GM12872 (cell line): Measurements from ENCODE around the gene B4GALT2.
A peak's percentile ranks its signal among the peaks of the same experiment; 100 is the strongest.

Source experiments
- TF ChIP-seq, protein P1 (sequence below): IDR thresholded peaks from 3 replicates; pipeline ENCODE4 v1.5.1; 2011; ENCODE audit warnings: low read depth, mild to moderate bottlenecking, low read length, moderate library complexity; ENCODE audit not compliant: insufficient read depth

B4GALT2 gene

GRCh38 chr1:43991476-43992231 lies 12.6 kb downstream of the B4GALT2 start, which contains the start of gene CCDC24:
TSS of gene CCDC24 (plus strand) at chr1:43991599. CDS start at chr1:43991879, 280 bp downstream.
- TF ChIP-seq, protein P1, sequence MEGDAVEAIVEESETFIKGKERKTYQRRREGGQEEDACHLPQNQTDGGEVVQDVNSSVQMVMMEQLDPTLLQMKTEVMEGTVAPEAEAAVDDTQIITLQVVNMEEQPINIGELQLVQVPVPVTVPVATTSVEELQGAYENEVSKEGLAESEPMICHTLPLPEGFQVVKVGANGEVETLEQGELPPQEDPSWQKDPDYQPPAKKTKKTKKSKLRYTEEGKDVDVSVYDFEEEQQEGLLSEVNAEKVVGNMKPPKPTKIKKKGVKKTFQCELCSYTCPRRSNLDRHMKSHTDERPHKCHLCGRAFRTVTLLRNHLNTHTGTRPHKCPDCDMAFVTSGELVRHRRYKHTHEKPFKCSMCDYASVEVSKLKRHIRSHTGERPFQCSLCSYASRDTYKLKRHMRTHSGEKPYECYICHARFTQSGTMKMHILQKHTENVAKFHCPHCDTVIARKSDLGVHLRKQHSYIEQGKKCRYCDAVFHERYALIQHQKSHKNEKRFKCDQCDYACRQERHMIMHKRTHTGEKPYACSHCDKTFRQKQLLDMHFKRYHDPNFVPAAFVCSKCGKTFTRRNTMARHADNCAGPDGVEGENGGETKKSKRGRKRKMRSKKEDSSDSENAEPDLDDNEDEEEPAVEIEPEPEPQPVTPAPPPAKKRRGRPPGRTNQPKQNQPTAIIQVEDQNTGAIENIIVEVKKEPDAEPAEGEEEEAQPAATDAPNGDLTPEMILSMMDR = no peak

DNA sequence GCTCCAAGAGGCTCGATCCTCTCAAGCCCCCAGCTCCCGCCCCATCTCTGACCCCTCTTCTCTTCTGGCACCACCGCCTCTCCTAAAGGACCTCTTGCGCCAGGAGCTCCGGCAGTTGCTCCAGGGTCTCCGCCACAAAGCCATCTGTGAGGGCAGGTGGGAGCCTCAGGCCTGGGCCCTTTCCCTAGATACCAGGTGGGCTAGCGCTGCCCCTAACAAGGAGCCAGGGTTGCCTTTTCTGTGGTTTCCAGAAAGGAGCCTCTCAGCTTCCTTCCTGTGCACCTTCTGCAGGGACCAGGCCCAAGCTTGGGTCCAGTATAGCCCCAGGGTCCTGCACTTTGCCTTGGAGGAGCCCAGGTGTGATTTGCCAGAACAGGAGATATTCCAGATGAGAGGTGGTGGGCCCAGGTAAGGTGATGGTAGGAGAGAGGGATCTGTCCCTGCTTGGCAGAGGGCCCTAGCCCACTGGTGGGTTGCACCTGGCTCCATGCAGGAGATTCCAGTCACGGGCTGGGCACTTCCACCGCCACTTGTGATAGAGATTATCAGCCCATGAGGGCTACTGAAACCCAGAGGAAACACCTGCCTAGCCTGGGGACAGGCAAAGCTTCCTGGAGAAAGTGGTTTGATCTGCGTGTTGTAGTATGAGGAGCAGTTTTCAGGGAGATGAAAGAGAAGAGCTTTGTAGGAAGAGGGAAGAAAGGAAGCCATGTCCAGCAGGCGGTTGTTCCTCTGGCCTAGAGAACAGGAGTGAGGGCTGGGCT lies 13.4 kb downstream of the B4GALT2 start:
- TF ChIP-seq, protein P1 = no peak

- TF ChIP-seq, protein P1 = no peak
Measured at GRCh38 chr1:43993206-43993914, 14.3 kb downstream of the B4GALT2 start.

- TF ChIP-seq, protein P1 = no peak
Measured at GRCh38 chr1:43994071-43994470, 15.1 kb downstream of the B4GALT2 start.

DNA sequence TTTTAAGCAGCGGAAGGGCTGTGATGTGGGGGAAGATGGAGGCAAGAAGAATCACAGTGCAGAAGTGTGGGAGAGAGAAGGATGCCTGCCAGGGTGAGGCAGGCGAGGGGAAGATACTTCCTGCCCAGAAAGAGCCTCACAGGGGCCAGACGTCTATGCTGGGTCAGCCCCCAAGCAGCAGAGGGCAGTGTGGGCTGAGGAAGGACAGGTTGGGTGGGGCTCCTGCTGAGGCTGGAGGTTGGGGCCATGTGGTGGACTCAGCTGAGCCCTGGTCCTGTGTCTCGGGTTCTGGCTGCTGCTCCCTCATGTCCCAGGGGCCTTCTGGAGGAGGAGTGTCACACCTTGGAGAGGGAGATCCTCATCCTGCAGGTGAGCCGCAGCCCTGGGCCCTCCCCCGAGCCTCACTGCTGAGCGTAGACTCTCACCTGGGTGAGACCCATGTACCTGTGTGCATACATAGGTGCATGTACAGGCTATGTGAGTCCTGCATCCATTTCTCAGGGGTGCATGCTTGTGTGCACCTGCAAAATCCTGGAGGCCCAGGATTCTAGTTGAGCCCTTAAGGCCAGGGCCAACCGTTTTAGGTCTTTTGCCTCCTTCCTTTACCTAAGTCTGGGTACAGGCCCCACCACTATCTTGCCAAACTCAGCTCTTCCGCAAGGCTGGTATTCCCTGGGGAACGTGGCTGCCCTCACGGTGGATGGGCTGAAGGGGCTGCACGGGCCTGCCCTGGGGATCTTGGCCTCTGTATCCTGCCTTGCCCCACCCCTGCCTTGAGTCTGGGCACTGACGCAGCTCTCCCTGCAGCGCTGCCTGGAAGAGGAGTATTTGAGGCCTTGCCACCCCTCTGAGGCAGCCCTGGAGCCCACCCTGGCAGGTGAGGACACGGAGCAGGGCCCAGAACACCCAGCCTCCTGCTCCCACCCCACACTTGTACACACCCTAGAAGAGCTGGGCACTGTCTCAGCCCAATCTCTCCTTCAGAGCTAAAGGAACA lies 16.1 kb downstream of the B4GALT2 start:
- TF ChIP-seq, protein P1 = peak; percentile 59

- TF ChIP-seq, protein P1 = no peak
Measured at GRCh38 chr1:43995984-43996732, 17.1 kb downstream of the B4GALT2 start.
